ENCODE data around the gene CELF4. TPM values are rescaled to one million over a fixed set of nuclear protein-coding genes. Genes with fewer than 3 reads are reported as not detected.

CELF4 gene
- total and polyA plus RNA-seq, 5 donors from 2014 or later = 0.08 to 0.30 (median 0.08) TPM; not detected in 2

GRCh38 chr18:37507239-37507638, 58.4 kb downstream of the CELF4 start:
- Histone ChIP-seq H3K27ac (ENCODE audit: insufficient read depth, low read length, poor library complexity, severe bottlenecking) (no peak overlapping the region), H3K9me3 (ENCODE audit: control insufficient read depth in 2 of 2, low read length in 2 of 2) (no peaks in the 10 kb centered on the region), H3K36me3 (ENCODE audit: control insufficient read depth, insufficient read depth, low read length) (no peaks in the 10 kb centered on the region), H3K4me3 (ENCODE audit: low read depth, low read length) (no peak overlapping the region), H3K27me3 (ENCODE audit: control insufficient read depth, insufficient read depth, low read length) (no peaks in the 10 kb centered on the region), H3K4me1 (ENCODE audit: control insufficient read depth, insufficient read depth, low read length, poor library complexity, severe bottlenecking) (no peaks in the 10 kb centered on the region)
- Mint-ChIP-seq H3K27ac (no peak overlapping the region), H3K4me1 (no peaks in the 10 kb centered on the region), H3K36me3 (no peaks in the 10 kb centered on the region), H3K27me3 (no peaks in the 10 kb centered on the region), H3K9me3 (peaks cover 0 to 9% (median 1%) of the 10 kb centered on the region in 7 donors), H3K4me3 (no peak overlapping the region)
- DNase-seq = no peak
- ATAC-seq (ENCODE audit: low read depth in 2 of 2) = no peak

GRCh38 chr18:37506001-37506400, 59.6 kb downstream of the CELF4 start:
- Histone ChIP-seq H3K27ac (ENCODE audit: insufficient read depth, low read length, poor library complexity, severe bottlenecking) (no peak overlapping the region), H3K4me1 (ENCODE audit: control insufficient read depth, insufficient read depth, low read length, poor library complexity, severe bottlenecking) (no peaks in the 10 kb centered on the region), H3K36me3 (ENCODE audit: control insufficient read depth, insufficient read depth, low read length) (no peaks in the 10 kb centered on the region), H3K27me3 (ENCODE audit: control insufficient read depth, insufficient read depth, low read length) (no peaks in the 10 kb centered on the region), H3K9me3 (ENCODE audit: control insufficient read depth in 2 of 2, low read length in 2 of 2) (no peaks in the 10 kb centered on the region), H3K4me3 (ENCODE audit: low read depth, low read length) (no peak overlapping the region)
- no peak overlapping the region for H3K27ac Mint-ChIP-seq
- ATAC-seq (ENCODE audit: low read depth in 2 of 2) = no peak
- peaks cover 0 to 14% (median 1%) of the 10 kb centered on the region in 7 donors for H3K9me3 Mint-ChIP-seq
- no peak overlapping the region for H3K4me3 Mint-ChIP-seq
- DNase-seq = no peak
- no peaks in the 10 kb centered on the region for H3K27me3 Mint-ChIP-seq
- no peaks in the 10 kb centered on the region for H3K36me3 Mint-ChIP-seq
- no peaks in the 10 kb centered on the region for H3K4me1 Mint-ChIP-seq

- Histone ChIP-seq H3K36me3 (ENCODE audit: control insufficient read depth, insufficient read depth, low read length) (no peaks in the 10 kb centered on the region), H3K27ac (ENCODE audit: insufficient read depth, low read length, poor library complexity, severe bottlenecking) (no peak overlapping the region), H3K27me3 (ENCODE audit: control insufficient read depth, insufficient read depth, low read length) (no peaks in the 10 kb centered on the region), H3K9me3 (ENCODE audit: control insufficient read depth in 2 of 2, low read length in 2 of 2) (no peaks in the 10 kb centered on the region), H3K4me1 (ENCODE audit: control insufficient read depth, insufficient read depth, low read length, poor library complexity, severe bottlenecking) (no peaks in the 10 kb centered on the region), H3K4me3 (ENCODE audit: low read depth, low read length) (no peak overlapping the region)
- H3K9me3 Mint-ChIP-seq = peaks cover 0 to 12% (median 1%) of the 10 kb centered on the region in 7 donors
- DNase-seq = no peak
- H3K27ac Mint-ChIP-seq = peak overlapping the region in 1 of 3 donors; percentile 74
- no peak overlapping the region for H3K4me3 Mint-ChIP-seq
- H3K27me3 Mint-ChIP-seq = no peaks in the 10 kb centered on the region
- no peaks in the 10 kb centered on the region for H3K4me1 Mint-ChIP-seq
- H3K36me3 Mint-ChIP-seq = no peaks in the 10 kb centered on the region
- ATAC-seq (ENCODE audit: low read depth in 2 of 2) = no peak
Measured at GRCh38 chr18:37505321-37505720, 60.3 kb downstream of the CELF4 start.

GRCh38 chr18:37502601-37503000, 63.0 kb downstream of the CELF4 start:
- H3K4me1 ChIP-seq (ENCODE audit: control insufficient read depth, insufficient read depth, low read length, poor library complexity, severe bottlenecking) = no peaks in the 10 kb centered on the region
- ATAC-seq (ENCODE audit: low read depth in 2 of 2) (no peak), DNase-seq (no peak)
- no peak overlapping the region for H3K4me3 Mint-ChIP-seq
- H3K27me3 Mint-ChIP-seq = no peaks in the 10 kb centered on the region
- no peak overlapping the region for H3K27ac ChIP-seq (ENCODE audit: insufficient read depth, low read length, poor library complexity, severe bottlenecking)
- H3K27ac Mint-ChIP-seq = no peak overlapping the region
- peaks cover 0 to 7% (median 0%) of the 10 kb centered on the region in 7 donors for H3K9me3 Mint-ChIP-seq
- no peaks in the 10 kb centered on the region for H3K27me3 ChIP-seq (ENCODE audit: control insufficient read depth, insufficient read depth, low read length)
- H3K4me1 Mint-ChIP-seq = no peaks in the 10 kb centered on the region
- H3K36me3 ChIP-seq (ENCODE audit: control insufficient read depth, insufficient read depth, low read length) = no peaks in the 10 kb centered on the region
- H3K36me3 Mint-ChIP-seq = no peaks in the 10 kb centered on the region
- H3K4me3 ChIP-seq (ENCODE audit: low read depth, low read length) = no peak overlapping the region
- H3K9me3 ChIP-seq (ENCODE audit: control insufficient read depth in 2 of 2, low read length in 2 of 2) = no peaks in the 10 kb centered on the region

- Mint-ChIP-seq H3K4me3 (no peak overlapping the region), H3K9me3 (peaks cover 0 to 5% (median 0%) of the 10 kb centered on the region in 7 donors), H3K36me3 (no peaks in the 10 kb centered on the region), H3K27me3 (no peaks in the 10 kb centered on the region), H3K4me1 (no peaks in the 10 kb centered on the region), H3K27ac (no peak overlapping the region)
- Histone ChIP-seq H3K4me1 (ENCODE audit: control insufficient read depth, insufficient read depth, low read length, poor library complexity, severe bottlenecking) (no peaks in the 10 kb centered on the region), H3K4me3 (ENCODE audit: low read depth, low read length) (no peak overlapping the region), H3K9me3 (ENCODE audit: control insufficient read depth in 2 of 2, low read length in 2 of 2) (no peaks in the 10 kb centered on the region), H3K27me3 (ENCODE audit: control insufficient read depth, insufficient read depth, low read length) (no peaks in the 10 kb centered on the region), H3K27ac (ENCODE audit: insufficient read depth, low read length, poor library complexity, severe bottlenecking) (no peak overlapping the region), H3K36me3 (ENCODE audit: control insufficient read depth, insufficient read depth, low read length) (no peaks in the 10 kb centered on the region)
- no peak for ATAC-seq (ENCODE audit: low read depth in 2 of 2)
- DNase-seq = no peak
Measured at GRCh38 chr18:37502036-37502435, 63.6 kb downstream of the CELF4 start.

GRCh38 chr18:37501136-37501535, 64.5 kb downstream of the CELF4 start:
- Mint-ChIP-seq H3K4me1 (no peaks in the 10 kb centered on the region), H3K4me3 (no peak overlapping the region), H3K27ac (no peak overlapping the region), H3K36me3 (no peaks in the 10 kb centered on the region), H3K9me3 (peaks cover 0 to 5% (median 0%) of the 10 kb centered on the region in 7 donors), H3K27me3 (no peaks in the 10 kb centered on the region)
- no peak overlapping the region for H3K27ac ChIP-seq (ENCODE audit: insufficient read depth, low read length, poor library complexity, severe bottlenecking)
- H3K36me3 ChIP-seq (ENCODE audit: control insufficient read depth, insufficient read depth, low read length) = no peaks in the 10 kb centered on the region
- no peak for DNase-seq
- H3K4me3 ChIP-seq (ENCODE audit: low read depth, low read length) = no peak overlapping the region
- ATAC-seq (ENCODE audit: low read depth in 2 of 2) = no peak
- no peaks in the 10 kb centered on the region for H3K9me3 ChIP-seq (ENCODE audit: control insufficient read depth in 2 of 2, low read length in 2 of 2)
- H3K27me3 ChIP-seq (ENCODE audit: control insufficient read depth, insufficient read depth, low read length) = no peaks in the 10 kb centered on the region
- no peaks in the 10 kb centered on the region for H3K4me1 ChIP-seq (ENCODE audit: control insufficient read depth, insufficient read depth, low read length, poor library complexity, severe bottlenecking)

GRCh38 chr18:37499913-37500312, 65.7 kb downstream of the CELF4 start:
- no peak for DNase-seq
- Histone ChIP-seq H3K4me1 (ENCODE audit: control insufficient read depth, insufficient read depth, low read length, poor library complexity, severe bottlenecking) (no peaks in the 10 kb centered on the region), H3K9me3 (ENCODE audit: control insufficient read depth in 2 of 2, low read length in 2 of 2) (no peaks in the 10 kb centered on the region), H3K27ac (ENCODE audit: insufficient read depth, low read length, poor library complexity, severe bottlenecking) (no peak overlapping the region), H3K4me3 (ENCODE audit: low read depth, low read length) (no peak overlapping the region), H3K36me3 (ENCODE audit: control insufficient read depth, insufficient read depth, low read length) (no peaks in the 10 kb centered on the region), H3K27me3 (ENCODE audit: control insufficient read depth, insufficient read depth, low read length) (no peaks in the 10 kb centered on the region)
- Mint-ChIP-seq H3K4me1 (no peaks in the 10 kb centered on the region), H3K27me3 (no peaks in the 10 kb centered on the region), H3K4me3 (no peak overlapping the region), H3K36me3 (no peaks in the 10 kb centered on the region), H3K9me3 (peaks cover 0 to 5% (median 0%) of the 10 kb centered on the region in 7 donors), H3K27ac (no peak overlapping the region)
- ATAC-seq (ENCODE audit: low read depth in 2 of 2) = no peak

- Mint-ChIP-seq H3K4me1 (no peaks in the 10 kb centered on the region), H3K4me3 (no peak overlapping the region), H3K36me3 (no peaks in the 10 kb centered on the region), H3K9me3 (peaks cover 0 to 5% (median 0%) of the 10 kb centered on the region in 7 donors), H3K27me3 (no peaks in the 10 kb centered on the region), H3K27ac (no peak overlapping the region)
- DNase-seq (no peak), ATAC-seq (ENCODE audit: low read depth in 2 of 2) (no peak)
- Histone ChIP-seq H3K36me3 (ENCODE audit: control insufficient read depth, insufficient read depth, low read length) (no peaks in the 10 kb centered on the region), H3K4me1 (ENCODE audit: control insufficient read depth, insufficient read depth, low read length, poor library complexity, severe bottlenecking) (no peaks in the 10 kb centered on the region), H3K4me3 (ENCODE audit: low read depth, low read length) (no peak overlapping the region), H3K27ac (ENCODE audit: insufficient read depth, low read length, poor library complexity, severe bottlenecking) (no peak overlapping the region), H3K9me3 (ENCODE audit: control insufficient read depth in 2 of 2, low read length in 2 of 2) (no peaks in the 10 kb centered on the region), H3K27me3 (ENCODE audit: control insufficient read depth, insufficient read depth, low read length) (no peaks in the 10 kb centered on the region)
Measured at GRCh38 chr18:37499044-37499443, 66.6 kb downstream of the CELF4 start.
